Tibial nerve (tissue), 4 donors: ENCODE results near the gene TSHZ2.

Source experiments
- EP300 ChIP-seq, 2 donors: sonication (generic); formaldehyde crosslinking; IDR thresholded peaks; one replicate each; pipeline ENCODE4 v1.6.1; 2017; ENCODE audit warnings: antibody characterized with exemption in 2 of 2, mild to moderate bottlenecking in 1 of 2
- POLR2A ChIP-seq, 2 donors: fragments of 450-650 bp; IDR thresholded peaks; one replicate each; pipeline ENCODE4 v1.6.1; 2017; ENCODE audit warnings: antibody characterized with exemption in 2 of 2, mild to moderate bottlenecking in 2 of 2, moderate library complexity in 2 of 2
- TF ChIP-seq, protein P1 (sequence below), 5 experiments: fragments of 200-600 bp in 3 of 5; fragments of 450-650 bp in 2 of 5; sonication (generic) in 3 of 5; IDR thresholded peaks; one replicate each; pipeline ENCODE4 v1.5.1; 2016 to 2019; ENCODE audit warnings: antibody characterized with exemption in 5 of 5, mild to moderate bottlenecking in 3 of 5, moderate library complexity in 2 of 5

DNA sequence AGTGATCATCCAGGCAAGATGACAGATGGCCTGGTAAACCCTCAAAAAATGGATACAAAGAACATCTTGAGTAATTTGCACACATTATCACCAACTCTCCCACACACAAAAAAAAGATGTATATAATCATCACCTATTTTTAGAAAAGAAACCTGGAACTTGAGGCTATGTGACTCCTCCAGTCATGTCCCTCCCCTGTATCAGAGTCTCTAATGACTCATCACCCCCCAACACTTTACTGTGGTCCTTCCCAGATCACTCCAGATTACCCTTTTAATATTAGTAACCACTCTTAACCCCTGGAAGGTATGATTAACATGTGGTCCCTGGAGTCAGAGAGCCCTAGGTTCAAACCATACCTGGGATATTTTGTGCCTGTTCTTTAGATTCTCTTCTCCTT is 476.7 kb downstream of the TSHZ2 start:
- TF ChIP-seq, protein P1, sequence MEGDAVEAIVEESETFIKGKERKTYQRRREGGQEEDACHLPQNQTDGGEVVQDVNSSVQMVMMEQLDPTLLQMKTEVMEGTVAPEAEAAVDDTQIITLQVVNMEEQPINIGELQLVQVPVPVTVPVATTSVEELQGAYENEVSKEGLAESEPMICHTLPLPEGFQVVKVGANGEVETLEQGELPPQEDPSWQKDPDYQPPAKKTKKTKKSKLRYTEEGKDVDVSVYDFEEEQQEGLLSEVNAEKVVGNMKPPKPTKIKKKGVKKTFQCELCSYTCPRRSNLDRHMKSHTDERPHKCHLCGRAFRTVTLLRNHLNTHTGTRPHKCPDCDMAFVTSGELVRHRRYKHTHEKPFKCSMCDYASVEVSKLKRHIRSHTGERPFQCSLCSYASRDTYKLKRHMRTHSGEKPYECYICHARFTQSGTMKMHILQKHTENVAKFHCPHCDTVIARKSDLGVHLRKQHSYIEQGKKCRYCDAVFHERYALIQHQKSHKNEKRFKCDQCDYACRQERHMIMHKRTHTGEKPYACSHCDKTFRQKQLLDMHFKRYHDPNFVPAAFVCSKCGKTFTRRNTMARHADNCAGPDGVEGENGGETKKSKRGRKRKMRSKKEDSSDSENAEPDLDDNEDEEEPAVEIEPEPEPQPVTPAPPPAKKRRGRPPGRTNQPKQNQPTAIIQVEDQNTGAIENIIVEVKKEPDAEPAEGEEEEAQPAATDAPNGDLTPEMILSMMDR (IDR thresholded peaks at IDR 0.05): no peak
- TF ChIP-seq POLR2A (IDR thresholded peaks at IDR 0.05): no peak
- TF ChIP-seq EP300 (IDR thresholded peaks at IDR 0.05): no peak
